Astrocyte of the spinal cord (primary cell): ENCODE results near the gene SP140.
A peak's percentile ranks its signal among the peaks of the same experiment; 100 is the strongest.
"Not testable (repeated sequence)": the region's sequence is repeated elsewhere in the genome, so short reads cannot be mapped to it uniquely, and the experiment has no call there.

Experiments used
- DNase-seq: peaks from one replicate; pipeline ENCODE4 v3.0.0; 2011; ENCODE audit warnings: low read depth, low spot score
- H3K4me3 ChIP-seq: 2 replicates; pipeline ENCODE4 v1.5.1; 2011; ENCODE audit warnings: low read depth, mild to moderate bottlenecking, low read length, moderate library complexity
- CTCF ChIP-seq: IDR thresholded peaks from 2 replicates; pipeline ENCODE4 v1.5.1; 2012; ENCODE audit warnings: low read depth, mild to moderate bottlenecking, low read length, inconsistent platforms
- in situ Hi-C: cut with HindIII; loops from 2 replicates; pipeline ENCODE4 v1.10.0; 2017; ENCODE audit warnings: low sequenced_read_pairs

SP140 gene

GRCh38 chr2:230268606-230269243, 43.2 kb downstream of the SP140 start:
- no peak for DNase-seq
- in situ Hi-C loops: no loop called here
- TF ChIP-seq CTCF: no peak
- H3K4me3 ChIP-seq: no peak overlapping the region

GRCh38 chr2:230269715-230270114, 44.2 kb downstream of the SP140 start:
- no peak overlapping the region for H3K4me3 ChIP-seq
- in situ Hi-C loops: no loop called here
- DNase-seq: no peak
- no peak for TF ChIP-seq CTCF

GRCh38 chr2:230282936-230283335, 57.4 kb downstream of the SP140 start:
- in situ Hi-C loops: no loop called here
- DNase-seq: no peak
- H3K4me3 ChIP-seq: no peak overlapping the region
- no peak for TF ChIP-seq CTCF

- DNase-seq: no peak
- no peak for TF ChIP-seq CTCF
- in situ Hi-C loops: no loop called here
- H3K4me3 ChIP-seq: no peak overlapping the region
These were observed 60.5 kb downstream of the SP140 start for GRCh38 chr2:230286048-230286447.

- DNase-seq: peak; percentile 24
- H3K4me3 ChIP-seq, in situ Hi-C loops: not testable (repeated sequence)
These were observed 63.8 kb downstream of the SP140 start for GRCh38 chr2:230289311-230289710.

GRCh38 chr2:230295192-230295591, 69.7 kb downstream of the SP140 start:
- DNase-seq: no peak
- TF ChIP-seq CTCF: no peak
- in situ Hi-C loops: no loop called here
- H3K4me3 ChIP-seq: no peak overlapping the region

GRCh38 chr2:230296917-230297316, 71.4 kb downstream of the SP140 start:
- in situ Hi-C loops: no loop called here
- H3K4me3 ChIP-seq: no peak overlapping the region
- no peak for TF ChIP-seq CTCF
- DNase-seq: no peak
